NCI-H510A treated with DMSO at 0.1 percent for 48 hours (cell line): ENCODE results near the gene RGS7.
"Not testable (repeated sequence)": the region's sequence is repeated elsewhere in the genome, so short reads cannot be mapped to it uniquely, and the experiment has no call there.

Experiments used
- DNase-seq: peaks from one replicate; lab custom pipeline; 2025; lab: John Stamatoyannopoulos, UW

Gene RGS7

DNA sequence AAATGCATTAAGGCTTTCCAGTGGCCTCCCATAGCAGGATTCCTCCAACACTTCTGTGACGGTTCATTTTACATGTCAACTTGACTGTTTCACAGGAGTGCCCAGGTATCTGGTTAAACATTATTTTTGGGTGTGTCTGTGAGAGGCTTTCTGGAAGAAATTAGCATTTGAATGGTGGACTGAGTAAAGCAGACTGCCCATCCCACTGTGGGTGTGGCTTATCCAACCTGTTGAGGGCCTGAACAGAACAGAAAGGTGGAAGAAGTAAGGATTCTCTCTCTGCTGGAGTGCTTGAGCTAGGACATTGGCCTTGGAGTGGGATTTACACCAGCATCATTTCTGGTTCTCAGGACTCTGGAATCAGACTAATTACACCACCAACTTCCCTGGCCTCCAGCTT is 85.6 kb downstream of the RGS7 start:
- DNase-seq: no peak

DNA sequence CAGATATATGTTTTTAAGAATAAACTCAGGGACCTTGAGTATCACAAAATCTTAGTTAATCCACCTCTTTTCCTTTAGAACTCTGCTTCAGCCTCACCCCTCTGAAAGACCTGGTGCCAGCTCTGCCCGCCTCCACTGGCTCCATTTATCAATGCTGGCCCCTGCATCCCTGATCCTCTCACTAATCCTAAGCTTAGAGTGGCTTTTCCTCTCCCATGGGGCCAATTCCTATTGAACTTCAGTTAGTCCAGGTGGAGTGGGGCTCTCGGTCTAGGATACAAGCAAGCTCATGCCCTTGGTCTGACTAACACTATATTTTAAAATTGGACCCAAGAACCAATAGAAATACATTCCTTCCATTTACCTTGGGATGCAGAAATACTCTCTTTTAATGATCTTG is 87.0 kb downstream of the RGS7 start:
- no peak for DNase-seq

GRCh38 chr1:241269116-241269515 is 87.9 kb downstream of the RGS7 start:
- no peak for DNase-seq

- DNase-seq: no peak
Measured at GRCh38 chr1:241266121-241266520, 90.9 kb downstream of the RGS7 start.

GRCh38 chr1:241265428-241265827 is 91.6 kb downstream of the RGS7 start:
- DNase-seq: no peak

DNA sequence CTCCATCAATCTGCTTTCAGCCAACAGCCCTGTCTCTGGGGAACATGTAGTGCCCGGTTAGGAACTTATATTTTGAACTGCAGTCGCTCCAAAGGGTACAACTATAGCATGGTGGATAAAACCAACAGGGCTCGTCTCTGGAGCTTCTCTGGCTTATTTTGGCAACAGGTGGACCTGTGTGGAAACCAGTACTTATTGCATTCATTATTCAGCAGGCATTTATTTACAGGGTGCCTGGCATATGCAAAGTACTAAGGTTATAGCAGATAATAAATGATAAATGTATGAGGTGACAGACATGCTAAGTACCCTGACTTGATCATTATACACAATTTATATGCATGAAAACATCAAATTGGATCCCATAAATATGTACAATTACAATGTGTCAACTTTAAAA is 93.7 kb downstream of the RGS7 start:
- no peak for DNase-seq

DNA sequence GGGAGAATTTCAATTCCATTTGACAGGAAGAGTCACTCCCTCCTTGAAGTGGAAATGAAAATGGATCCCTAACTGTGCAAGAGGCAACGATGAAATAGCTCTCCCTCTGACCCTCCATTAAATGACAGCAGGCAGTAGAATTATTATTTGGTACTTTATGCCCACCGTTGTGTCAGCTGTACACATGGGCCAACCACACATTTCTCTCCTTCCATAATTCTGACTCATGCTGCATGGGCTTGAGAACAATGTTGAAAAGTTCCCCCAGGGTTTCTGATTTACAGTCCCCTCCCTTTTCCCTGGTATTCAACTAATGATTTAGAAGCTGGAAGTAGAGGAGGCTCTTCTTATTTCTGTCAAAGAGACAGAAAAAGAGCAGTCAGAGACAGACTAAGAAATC is 103.5 kb downstream of the RGS7 start:
- DNase-seq: no peak

DNA sequence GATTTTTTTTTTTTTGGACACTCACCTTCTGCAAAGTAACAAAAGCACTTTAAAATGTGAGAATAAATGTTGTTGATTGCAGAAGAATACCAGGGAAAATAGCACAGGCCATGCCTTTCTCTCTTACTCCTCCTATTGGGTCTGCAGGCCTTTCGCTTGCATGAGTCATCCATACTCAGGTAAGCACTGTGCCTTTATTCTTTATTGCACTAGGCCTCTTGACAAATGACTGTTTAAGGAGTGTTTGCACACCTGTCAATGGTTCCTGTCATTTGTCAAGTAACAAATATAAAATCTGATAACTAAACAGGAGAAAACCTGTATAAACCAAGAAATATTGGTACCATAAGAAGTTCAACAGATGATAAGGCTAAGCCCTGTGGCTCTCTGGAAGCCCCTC is 106.5 kb downstream of the RGS7 start:
- peak; percentile 90 for DNase-seq

DNA sequence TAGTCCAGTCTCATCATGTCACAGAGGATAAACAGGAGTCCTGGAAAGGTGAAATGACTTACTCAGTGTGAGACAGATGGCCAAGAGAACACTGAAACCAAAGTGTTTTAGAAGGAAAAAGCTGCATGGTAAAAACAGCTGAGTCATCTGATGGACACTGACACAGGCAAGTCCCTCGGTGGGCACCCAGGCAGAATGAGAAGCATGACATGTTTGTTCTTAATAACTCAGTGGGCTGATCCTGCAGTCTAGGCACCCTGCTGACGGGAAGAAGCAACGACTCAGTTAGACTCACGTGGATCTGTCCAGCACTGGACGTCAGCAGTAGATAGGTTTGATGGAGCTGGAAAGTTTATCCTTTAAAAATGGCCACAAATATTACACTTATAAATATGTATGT is 116.9 kb downstream of the RGS7 start:
- DNase-seq: no peak

- no peak for DNase-seq
Measured at GRCh38 chr1:241237873-241238272, 119.1 kb downstream of the RGS7 start.

GRCh38 chr1:241235256-241235897 is 121.6 kb downstream of the RGS7 start:
- no peak for DNase-seq

DNA sequence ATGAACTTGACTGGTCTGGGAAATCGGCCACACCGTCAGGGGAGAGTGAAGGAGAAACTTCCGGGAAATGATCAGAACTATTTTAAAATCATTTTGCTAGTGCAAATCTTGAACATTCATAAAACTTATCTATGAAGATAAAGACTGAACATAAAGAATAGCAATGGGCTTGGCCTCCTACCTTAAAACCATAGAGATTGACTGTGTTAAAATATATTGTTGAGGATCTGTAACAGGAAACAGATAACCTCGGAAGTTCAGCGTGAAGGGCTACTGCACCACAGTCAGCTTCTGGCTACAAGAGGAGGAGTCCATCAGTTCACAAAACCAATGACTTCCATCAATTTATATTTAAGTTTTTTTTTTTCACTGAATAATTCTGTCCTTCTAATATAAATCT is 127.3 kb downstream of the RGS7 start:
- DNase-seq: no peak

DNA sequence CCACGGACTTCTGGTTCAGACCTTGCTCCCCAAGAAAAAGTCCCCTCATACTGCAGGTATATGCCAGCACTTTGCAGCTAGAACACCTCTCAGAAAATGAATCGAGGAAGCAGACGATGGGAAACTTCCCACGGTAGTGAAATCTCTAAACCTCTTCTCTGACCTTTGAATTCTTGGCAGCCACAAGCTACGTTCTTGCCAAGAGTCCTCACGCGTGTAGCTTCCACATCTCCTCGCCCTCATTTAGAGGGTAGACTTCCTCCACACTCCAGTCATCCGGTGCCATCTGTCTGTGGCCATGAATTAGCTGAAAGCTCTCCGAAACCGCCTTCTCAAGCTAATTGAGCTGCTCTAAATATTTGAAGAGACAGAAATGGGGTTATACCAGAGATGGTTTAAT is 127.8 kb downstream of the RGS7 start:
- DNase-seq: no peak

- no peak for DNase-seq
Measured at GRCh38 chr1:241228339-241228738, 128.7 kb downstream of the RGS7 start.

- peak; percentile 75 for DNase-seq
Measured at GRCh38 chr1:241225741-241226140, 131.3 kb downstream of the RGS7 start.

GRCh38 chr1:241224189-241224588 is 132.8 kb downstream of the RGS7 start:
- DNase-seq: not testable (repeated sequence)

DNA sequence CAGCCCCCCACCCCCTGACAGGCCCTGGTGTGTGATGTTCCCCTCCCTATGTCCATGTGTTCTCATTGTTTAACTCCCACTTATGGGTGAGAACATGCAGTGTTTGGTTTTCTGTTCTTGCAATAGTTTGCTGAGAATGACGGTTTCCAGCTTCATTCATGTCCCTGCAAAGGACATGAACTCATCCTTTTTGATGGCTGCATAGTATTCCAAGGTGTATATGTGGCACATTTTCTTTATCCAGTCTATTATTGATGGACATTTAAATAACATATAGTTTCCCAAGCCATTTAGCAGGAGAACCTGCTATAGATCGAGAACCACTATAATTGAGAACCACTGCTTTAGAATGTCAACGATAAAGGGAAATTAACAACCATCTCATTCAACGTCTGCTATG is 134.2 kb downstream of the RGS7 start:
- not testable (repeated sequence) for DNase-seq

DNA sequence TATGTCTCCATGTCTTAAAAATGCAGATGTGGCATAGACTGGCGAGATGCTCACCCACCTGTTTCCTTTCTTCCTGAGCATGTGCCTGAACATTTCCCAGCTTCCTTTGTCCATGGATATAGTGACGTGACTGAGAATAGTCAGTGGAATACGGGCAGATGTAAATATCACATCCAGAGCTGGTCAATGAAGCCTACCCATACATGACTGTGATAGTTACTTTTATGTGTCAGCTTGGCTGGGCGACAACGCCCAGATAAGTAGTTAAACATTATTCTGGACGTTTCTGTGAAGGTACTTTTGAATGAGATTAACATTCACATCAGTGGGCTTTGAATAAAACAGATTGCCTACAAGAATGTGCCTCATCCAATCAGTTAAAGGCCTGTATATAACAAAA is 135.7 kb downstream of the RGS7 start:
- DNase-seq: no peak

GRCh38 chr1:241220913-241221312 is 136.1 kb downstream of the RGS7 start:
- not testable (repeated sequence) for DNase-seq

GRCh38 chr1:241219449-241219848 is 137.6 kb downstream of the RGS7 start:
- no peak for DNase-seq

DNA sequence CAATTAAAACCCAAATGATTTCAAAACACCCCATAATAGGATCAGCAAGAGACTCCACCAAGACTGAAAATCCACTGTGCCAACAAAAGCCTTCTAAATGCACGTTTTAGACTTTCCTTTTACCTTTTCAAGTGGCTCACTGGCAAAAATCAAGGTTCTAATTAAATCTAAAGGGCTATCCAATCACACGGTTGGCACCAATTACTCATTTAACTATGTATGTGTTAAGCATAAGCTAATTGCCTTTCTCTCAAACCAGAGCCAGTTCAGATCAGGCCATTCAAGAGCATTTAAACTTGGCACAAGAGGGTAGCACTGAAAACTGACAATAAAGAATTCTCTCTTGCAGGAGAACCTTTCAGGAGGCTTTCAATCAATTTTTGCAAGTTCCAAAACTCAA is 139.5 kb downstream of the RGS7 start:
- DNase-seq: no peak

GRCh38 chr1:241215683-241216082 is 141.3 kb downstream of the RGS7 start:
- no peak for DNase-seq

DNA sequence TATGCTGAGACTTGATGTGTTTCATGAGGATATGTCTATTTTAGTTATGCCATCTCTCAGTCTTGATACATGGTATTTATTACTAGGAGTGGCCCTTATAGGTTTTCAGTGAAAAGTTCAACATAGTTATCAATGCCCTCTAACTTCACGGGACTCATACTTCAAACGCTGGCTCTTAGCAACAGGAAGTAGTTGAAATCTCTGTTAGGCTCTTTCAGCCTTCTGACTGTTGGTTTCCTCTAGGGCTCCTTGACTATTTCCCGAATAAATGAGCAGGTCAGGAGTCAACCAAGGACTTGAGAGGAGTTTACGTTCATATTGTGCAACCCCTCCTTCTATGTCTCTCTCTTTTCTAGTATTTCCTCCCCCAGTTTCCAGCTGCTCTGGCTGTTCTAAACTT is 141.8 kb downstream of the RGS7 start:
- no peak for DNase-seq

GRCh38 chr1:241213139-241213538 is 143.9 kb downstream of the RGS7 start:
- no peak for DNase-seq

DNA sequence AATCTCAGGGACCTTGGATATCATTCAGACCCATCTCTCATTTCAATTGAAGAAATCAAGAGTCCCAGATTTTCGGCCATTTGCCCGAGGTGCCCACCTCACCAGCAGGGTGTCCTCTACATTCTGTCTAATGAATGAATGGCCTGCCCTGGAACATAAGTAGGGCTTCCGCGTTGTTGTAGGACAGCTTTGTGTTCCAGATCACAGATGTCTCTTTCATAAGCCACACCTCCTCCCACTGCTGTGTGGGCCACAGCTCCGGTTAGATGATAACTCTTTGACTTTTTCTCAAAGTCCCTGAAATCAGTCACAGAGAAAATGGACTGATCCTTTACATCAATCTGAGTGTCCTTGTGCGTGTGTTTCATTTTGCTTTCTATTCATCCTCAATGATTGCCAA is 144.4 kb downstream of the RGS7 start:
- no peak for DNase-seq
